GM12878 (cell line): ENCODE data around the gene PPP1R13B. TPM values are rescaled to one million over a fixed set of nuclear protein-coding genes. Genes with fewer than 3 reads are reported as not detected.

Experiments
- ATAC-seq: fragments of 200-7000 bp; cut with Tn5 transposase; 3 replicates; pipeline ENCODE4 v1.9.1; 2020; ENCODE audit warnings: mild to moderate bottlenecking, moderate library complexity
- BruUV-seq: library from RNA; stranded (reverse); fragments of 400-500 nt; replicated peaks from 2 replicates; lab custom pipeline; 2021; lab: Mats Ljungman, UMichigan
- CTCF ChIA-PET: fragments of 300-600 bp; sonication (Branson Sonifier 250); formaldehyde crosslinking; extraction: SDS; loops from one replicate; lab custom pipeline; 2021; ENCODE audit warnings: inconsistent platforms; lab: Yijun Ruan, JAX
- POLR2A ChIA-PET: fragments of 350-600 bp; formaldehyde crosslinking; extraction: SDS; loops from one replicate; lab custom pipeline; 2021; ENCODE audit warnings: inconsistent platforms; lab: Charles Lee
- RAD21 ChIA-PET: fragments of 300-600 bp; sonication (Branson Sonifier 250); formaldehyde crosslinking; loops from one replicate; lab custom pipeline; 2023; ENCODE audit warnings: antibody characterized with exemption; ENCODE audit not compliant: unreplicated experiment; lab: Charles Lee
- SMC1A ChIA-PET: fragments of 300-600 bp; sonication (Branson Sonifier 250); formaldehyde crosslinking; loops from one replicate; lab custom pipeline; 2023; ENCODE audit not compliant: unreplicated experiment, uncharacterized antibody; lab: Charles Lee
- DNase-seq: peaks from one replicate; pipeline ENCODE4 v3.0.0-alpha.2; 2011; ENCODE audit warnings: low read depth, low spot score
- FAIRE-seq: peaks from 3 replicates; lab custom pipeline; 2011; peaks lifted over from hg19 to GRCh38; lab: Jason Lieb, UNC
- H2AFZ ChIP-seq: 2 replicates; pipeline ENCODE4 v1.6.0; 2011; ENCODE audit warnings: low read depth, low read length, control low read depth; ENCODE audit not compliant: control insufficient read depth
- H3K27ac ChIP-seq: 2 replicates; pipeline ENCODE4 v1.5.1; 2011; ENCODE audit warnings: control low read depth; ENCODE audit not compliant: control insufficient read depth, insufficient read depth
- H3K27me3 ChIP-seq, 2 experiments: replicated peaks in 1 of 2; 2 replicates each; pipeline versions ENCODE4 v1.6.0 to v1.6.1; 2011; ENCODE audit warnings: low read length in 1 of 2; ENCODE audit not compliant: control insufficient read depth in 2 of 2, insufficient read depth in 2 of 2
- H3K36me3 ChIP-seq, 2 experiments: 2 replicates each; pipeline ENCODE4 v1.5.1; 2011; ENCODE audit warnings: low read length in 1 of 2; ENCODE audit not compliant: control insufficient read depth in 2 of 2, insufficient read depth in 2 of 2
- H3K4me1 ChIP-seq: 2 replicates; pipeline ENCODE4 v1.6.1; 2011; ENCODE audit warnings: mild to moderate bottlenecking, low read length, moderate library complexity, mixed read lengths; ENCODE audit not compliant: control insufficient read depth, insufficient read depth
- H3K4me2 ChIP-seq: 2 replicates; pipeline ENCODE4 v1.6.0; 2011; ENCODE audit warnings: control low read depth; ENCODE audit not compliant: control insufficient read depth, insufficient read depth
- H3K4me3 ChIP-seq: fragments of 200-600 bp; sonication (generic); 2 replicates; pipeline ENCODE4 v1.5.1; 2016
- H3K79me2 ChIP-seq: 2 replicates; pipeline ENCODE4 v1.6.0; 2011; ENCODE audit warnings: low read length; ENCODE audit not compliant: control insufficient read depth, insufficient read depth
- H3K9ac ChIP-seq: 2 replicates; pipeline ENCODE4 v1.8.0; 2011; ENCODE audit warnings: low read length, control low read depth, mixed read lengths; ENCODE audit not compliant: control insufficient read depth, insufficient read depth
- H3K9me3 ChIP-seq: replicated peaks from 3 replicates; pipeline ENCODE4 v1.5.1; 2011; ENCODE audit warnings: mild to moderate bottlenecking, low read length; ENCODE audit not compliant: control insufficient read depth, insufficient read depth
- H4K20me1 ChIP-seq: 2 replicates; pipeline ENCODE4 v1.6.0; 2011; ENCODE audit not compliant: control insufficient read depth, insufficient read depth
- EGR1 ChIP-seq, 2 experiments: IDR thresholded peaks; 1 replicate in 1 of 2; 2 replicates in 1 of 2; pipeline ENCODE4 v1.6.1; 2011 to 2012; ENCODE audit warnings: low read depth in 2 of 2, low read length in 2 of 2, borderline replicate concordance in 1 of 2, mild to moderate bottlenecking in 1 of 2, moderate library complexity in 1 of 2
- IKZF2 ChIP-seq, 2 experiments: fragments of 450-650 bp; IDR thresholded peaks; 2 replicates each; pipeline ENCODE4 v1.6.1; 2017; ENCODE audit warnings: mild to moderate bottlenecking in 2 of 2, moderate library complexity in 2 of 2
- MXI1 ChIP-seq: fragments of 150-350 bp; IDR thresholded peaks from 2 replicates; pipeline ENCODE4 v1.6.1; 2011; ENCODE audit warnings: low read depth, mild to moderate bottlenecking, inconsistent platforms, low read length, improper control_type of control experiment
- NBN ChIP-seq: fragments of 450-650 bp; IDR thresholded peaks from 2 replicates; pipeline ENCODE4 v1.6.1; 2016
- RCOR1 ChIP-seq: conservative IDR thresholded peaks from 2 replicates; pipeline ENCODE4 v1.6.1; 2012; ENCODE audit warnings: low read depth, low read length, improper control_type of control experiment
- SRF ChIP-seq, 2 experiments: IDR thresholded peaks; 2 replicates each; pipeline ENCODE4 v1.6.1; 2011; ENCODE audit warnings: low read depth in 2 of 2, low read length in 2 of 2, mild to moderate bottlenecking in 1 of 2, moderate library complexity in 1 of 2
- TCF3 ChIP-seq: IDR thresholded peaks from 2 replicates; pipeline ENCODE4 v1.6.1; 2012; ENCODE audit warnings: low read depth, mild to moderate bottlenecking, low read length, borderline replicate concordance; ENCODE audit not compliant: insufficient read depth
- WGBS: methylation state at CpG from one replicate; pipeline ENCODE4 v1.1.6; 2016; ENCODE audit warnings: low lambda C conversion rate; ENCODE audit not compliant: insufficient replicate concordance, insufficient coverage; ENCODE audit errors: missing lambda C conversion rate; 5-methylcytosine and 5-hydroxymethylcytosine counted together
- in situ Hi-C: fragments of 300-500 bp; cut with MboI; formaldehyde crosslinking; loops from 9 replicates; pipeline ENCODE4 v1.14.3; 2018; ENCODE audit warnings: mixed read lengths
- intact Hi-C: fragments of 100-400 bp; cut with micrococcal nuclease; formaldehyde crosslinking; loops from one replicate; pipeline ENCODE4 v1.14.2; 2022; ENCODE audit not compliant: unreplicated experiment
- polyA plus RNA-seq, 11 experiments: library from polyadenylated mRNA; depleted of rRNA in 4 of 11; unstranded in 6 of 11; stranded (reverse) in 5 of 11; fragments of >200 nt; fragmentation: Nextera tagmentation in 4 of 11; fragmentation: Illumina TruSeq in 1 of 11; extraction: Ambion mirVana in 4 of 11; extraction: Trizol in 1 of 11; gene quantifications; 1 replicate in 1 of 11; 2 replicates in 10 of 11; pipeline versions ENCODE4 v1.2.1 to v1.2.3, GENCODE V29; 2011 to 2016; ENCODE audit warnings: inconsistent platforms in 2 of 11, missing spikeins in 2 of 11, low read depth in 1 of 11
- total RNA-seq, 4 experiments: library from RNA; depleted of rRNA in 3 of 4; stranded (reverse); fragments of >200 nt in 3 of 4; fragmentation: Illumina TruSeq in 1 of 4; extraction: Trizol in 1 of 4; gene quantifications; 2 replicates each; pipeline versions ENCODE4 v1.2.1 to v1.2.3, GENCODE V29; 2013 to 2021

The PPP1R13B gene
- total and polyA plus RNA-seq, 10 of the 15 experiments (the other 5 are each of a cell fraction or from before 2014, with no cell fraction given), result 0.16 to 8.1 (median 3.2) TPM

GRCh38 chr14:103686831-103687485 is 160.4 kb downstream of the PPP1R13B start:
- H3K9ac ChIP-seq, result no peak overlapping the region
- no TSS peak for BruUV-seq
- TF ChIP-seq SRF (IDR thresholded peaks at IDR 0.05; ENCODE audit: low read depth in 2 of 2, low read length in 2 of 2) (no peak), TCF3 (no peak), NBN (no peak), RCOR1 (no peak), MXI1 (no peak), IKZF2 (IDR thresholded peaks at IDR 0.05) (no peak), EGR1 (IDR thresholded peaks at IDR 0.05; ENCODE audit: borderline replicate concordance in 1 of 2, low read depth in 2 of 2, low read length in 2 of 2) (no peak)
- H3K79me2 ChIP-seq, result peaks cover 11% of the 10 kb centered on the region
- FAIRE-seq (no peak), ATAC-seq (no peak), DNase-seq (no peak)
- no peaks in the 10 kb centered on the region for H3K27me3 ChIP-seq
- in situ Hi-C loops (no loop called here), intact Hi-C loops (no loop called here)
- no peak overlapping the region for H3K27ac ChIP-seq
- H2AFZ ChIP-seq, result no peak overlapping the region
- WGBS, result 96% methylated on average over 19 of the region's 19 CpGs
- SMC1A ChIA-PET, result no interaction called here
- H4K20me1 ChIP-seq, result no peaks in the 10 kb centered on the region
- RAD21 ChIA-PET, result interaction anchor here (0.9 to 2.0 kb wide), 2 partner anchors 7 to 29 kb away, joined by 3 to 7 read pairs; partner anchors contain the start of genes XRCC3 and ZFYVE21
- H3K4me3 ChIP-seq, result no peak overlapping the region
- CTCF ChIA-PET, result interaction anchor here (1.0 to 1.4 kb wide), 2 partner anchors 9 to 291 kb away, joined by 3 to 5 read pairs; no protein-coding TSS in a partner anchor
- H3K9me3 ChIP-seq, result no peaks in the 10 kb centered on the region
- no peak overlapping the region for H3K4me2 ChIP-seq
- H3K36me3 ChIP-seq, result peaks cover 11 to 41% of the 10 kb centered on the region in 2 experiments
- peaks cover 34% of the 10 kb centered on the region for H3K4me1 ChIP-seq
- POLR2A ChIA-PET, result no interaction called here
